Measurements from ENCODE around the gene ECI2. TPM values are rescaled to one million over a fixed set of nuclear protein-coding genes. Genes with fewer than 3 reads are reported as not detected.
"Not testable (repeated sequence)": the region's sequence is repeated elsewhere in the genome, so short reads cannot be mapped to it uniquely, and the experiment has no call there.

The ECI2 gene
- total RNA-seq, 2 donors from 2014 or later = 58.8 to 74.1 TPM

- H3K9me3 ChIP-seq = no peaks in the 10 kb centered on the region
- no peaks in the 10 kb centered on the region for H3K4me1 ChIP-seq (replicated peaks)
- intact Hi-C loops (cut with DNase I) = no loop called here
- TF ChIP-seq CTCF (IDR thresholded peaks at IDR 0.05) (no peak), POLR2AphosphoS5 (IDR thresholded peaks at IDR 0.05) (no peak), POLR2A (IDR thresholded peaks at IDR 0.05) (no peak)
- DNase-seq (ENCODE audit: low spot score) = no peak
- H3K27ac ChIP-seq = no peak overlapping the region
- H3K4me3 ChIP-seq = no peak overlapping the region
- H3K27me3 ChIP-seq (replicated peaks; ENCODE audit: insufficient read depth) = no peaks in the 10 kb centered on the region
- no peaks in the 10 kb centered on the region for H3K36me3 ChIP-seq
Measured at GRCh38 chr6:4113649-4114048, 21.7 kb downstream of the ECI2 start.

GRCh38 chr6:4112366-4112765 is 23.0 kb downstream of the ECI2 start:
- no peaks in the 10 kb centered on the region for H3K36me3 ChIP-seq
- no peak for DNase-seq (ENCODE audit: low spot score)
- H3K4me3 ChIP-seq = no peak overlapping the region
- no peaks in the 10 kb centered on the region for H3K9me3 ChIP-seq
- TF ChIP-seq CTCF (IDR thresholded peaks at IDR 0.05) (no peak), POLR2A (IDR thresholded peaks at IDR 0.05) (no peak), POLR2AphosphoS5 (IDR thresholded peaks at IDR 0.05) (no peak)
- WGBS = 93% methylated on average over 3 of the region's 3 CpGs
- H3K27me3 ChIP-seq (replicated peaks; ENCODE audit: insufficient read depth) = no peaks in the 10 kb centered on the region
- intact Hi-C loops (cut with DNase I) = no loop called here
- no peak overlapping the region for H3K27ac ChIP-seq
- no peaks in the 10 kb centered on the region for H3K4me1 ChIP-seq (replicated peaks)

GRCh38 chr6:4109363-4109815 is 26.0 kb downstream of the ECI2 start:
- 11% methylated on average over 4 of the region's 4 CpGs for WGBS
- peak overlapping the region; percentile 20 to 50 for H3K27ac ChIP-seq
- H3K9me3 ChIP-seq; H3K27me3 ChIP-seq (replicated peaks; ENCODE audit: insufficient read depth); H3K4me3 ChIP-seq; H3K36me3 ChIP-seq; H3K4me1 ChIP-seq (replicated peaks); intact Hi-C loops (cut with DNase I): not testable (repeated sequence)
- DNase-seq (ENCODE audit: low spot score) = peak; percentile 40
- TF ChIP-seq POLR2AphosphoS5 (IDR thresholded peaks at IDR 0.05) = peak; percentile 86

- Histone ChIP-seq H3K9me3 (no peaks in the 10 kb centered on the region), H3K4me1 (replicated peaks) (no peaks in the 10 kb centered on the region), H3K4me3 (no peak overlapping the region), H3K27me3 (replicated peaks; ENCODE audit: insufficient read depth) (no peaks in the 10 kb centered on the region), H3K27ac (peak overlapping the region in 1 of 2 donors; percentile 50), H3K36me3 (no peaks in the 10 kb centered on the region)
- 50% methylated on average over 9 of the region's 9 CpGs for WGBS
- intact Hi-C loops (cut with DNase I) = no loop called here
- TF ChIP-seq POLR2A (IDR thresholded peaks at IDR 0.05) (no peak), POLR2AphosphoS5 (IDR thresholded peaks at IDR 0.05) (no peak)
- DNase-seq (ENCODE audit: low spot score) = no peak
Measured at GRCh38 chr6:4108561-4109093, 26.7 kb downstream of the ECI2 start.

- 80% methylated on average over 2 of the region's 2 CpGs for WGBS
- Histone ChIP-seq H3K36me3 (no peaks in the 10 kb centered on the region), H3K27ac (no peak overlapping the region), H3K9me3 (no peaks in the 10 kb centered on the region), H3K4me1 (replicated peaks) (peaks cover 3% of the 10 kb centered on the region), H3K4me3 (no peak overlapping the region), H3K27me3 (replicated peaks; ENCODE audit: insufficient read depth) (no peaks in the 10 kb centered on the region)
- DNase-seq (ENCODE audit: low spot score) = no peak
- TF ChIP-seq POLR2AphosphoS5 (IDR thresholded peaks at IDR 0.05) = no peak
- intact Hi-C loops (cut with DNase I) = no loop called here
Measured at GRCh38 chr6:4107873-4108272, 27.5 kb downstream of the ECI2 start.

GRCh38 chr6:4105980-4106536 is 29.3 kb downstream of the ECI2 start:
- DNase-seq (ENCODE audit: low spot score) = no peak
- peaks cover 7% of the 10 kb centered on the region for H3K4me1 ChIP-seq (replicated peaks)
- no peaks in the 10 kb centered on the region for H3K36me3 ChIP-seq
- no peaks in the 10 kb centered on the region for H3K9me3 ChIP-seq
- intact Hi-C loops (cut with DNase I) = no loop called here
- TF ChIP-seq CTCF (IDR thresholded peaks at IDR 0.05) (no peak), POLR2A (IDR thresholded peaks at IDR 0.05) (no peak), POLR2AphosphoS5 (IDR thresholded peaks at IDR 0.05) (no peak)
- 76% methylated on average over 4 of the region's 4 CpGs for WGBS
- H3K4me3 ChIP-seq = no peak overlapping the region
- no peak overlapping the region for H3K27ac ChIP-seq
- no peaks in the 10 kb centered on the region for H3K27me3 ChIP-seq (replicated peaks; ENCODE audit: insufficient read depth)
